GM12878 (cell line): ENCODE measurements around the gene UCN2. TPM values are rescaled to one million over a fixed set of nuclear protein-coding genes. Genes with fewer than 3 reads are reported as not detected.

Source experiments
- ATAC-seq: fragments of 200-7000 bp; cut with Tn5 transposase; 3 replicates; pipeline ENCODE4 v1.9.1; 2020; ENCODE audit warnings: mild to moderate bottlenecking, moderate library complexity
- BruUV-seq: library from RNA; stranded (reverse); fragments of 400-500 nt; replicated peaks from 2 replicates; lab custom pipeline; 2021; lab: Mats Ljungman, UMichigan
- CTCF ChIA-PET: fragments of 300-600 bp; sonication (Branson Sonifier 250); formaldehyde crosslinking; extraction: SDS; loops from one replicate; lab custom pipeline; 2021; ENCODE audit warnings: inconsistent platforms; lab: Yijun Ruan, JAX
- POLR2A ChIA-PET: fragments of 350-600 bp; formaldehyde crosslinking; extraction: SDS; loops from one replicate; lab custom pipeline; 2021; ENCODE audit warnings: inconsistent platforms; lab: Charles Lee
- RAD21 ChIA-PET: fragments of 300-600 bp; sonication (Branson Sonifier 250); formaldehyde crosslinking; loops from one replicate; lab custom pipeline; 2023; ENCODE audit warnings: antibody characterized with exemption; ENCODE audit not compliant: unreplicated experiment; lab: Charles Lee
- SMC1A ChIA-PET: fragments of 300-600 bp; sonication (Branson Sonifier 250); formaldehyde crosslinking; loops from one replicate; lab custom pipeline; 2023; ENCODE audit not compliant: unreplicated experiment, uncharacterized antibody; lab: Charles Lee
- DNase-seq: peaks from one replicate; pipeline ENCODE4 v3.0.0-alpha.2; 2011; ENCODE audit warnings: low read depth, low spot score
- FAIRE-seq: peaks from 3 replicates; lab custom pipeline; 2011; peaks lifted over from hg19 to GRCh38; lab: Jason Lieb, UNC
- H2AFZ ChIP-seq: 2 replicates; pipeline ENCODE4 v1.6.0; 2011; ENCODE audit warnings: low read depth, low read length, control low read depth; ENCODE audit not compliant: control insufficient read depth
- H3K27ac ChIP-seq: 2 replicates; pipeline ENCODE4 v1.5.1; 2011; ENCODE audit warnings: control low read depth; ENCODE audit not compliant: control insufficient read depth, insufficient read depth
- H3K27me3 ChIP-seq, 2 experiments: replicated peaks in 1 of 2; 2 replicates each; pipeline versions ENCODE4 v1.6.0 to v1.6.1; 2011; ENCODE audit warnings: low read length in 1 of 2; ENCODE audit not compliant: control insufficient read depth in 2 of 2, insufficient read depth in 2 of 2
- H3K36me3 ChIP-seq, 2 experiments: 2 replicates each; pipeline ENCODE4 v1.5.1; 2011; ENCODE audit warnings: low read length in 1 of 2; ENCODE audit not compliant: control insufficient read depth in 2 of 2, insufficient read depth in 2 of 2
- H3K4me1 ChIP-seq: 2 replicates; pipeline ENCODE4 v1.6.1; 2011; ENCODE audit warnings: mild to moderate bottlenecking, low read length, moderate library complexity, mixed read lengths; ENCODE audit not compliant: control insufficient read depth, insufficient read depth
- H3K4me2 ChIP-seq: 2 replicates; pipeline ENCODE4 v1.6.0; 2011; ENCODE audit warnings: control low read depth; ENCODE audit not compliant: control insufficient read depth, insufficient read depth
- H3K4me3 ChIP-seq: fragments of 200-600 bp; sonication (generic); 2 replicates; pipeline ENCODE4 v1.5.1; 2016
- H3K79me2 ChIP-seq: 2 replicates; pipeline ENCODE4 v1.6.0; 2011; ENCODE audit warnings: low read length; ENCODE audit not compliant: control insufficient read depth, insufficient read depth
- H3K9ac ChIP-seq: 2 replicates; pipeline ENCODE4 v1.8.0; 2011; ENCODE audit warnings: low read length, control low read depth, mixed read lengths; ENCODE audit not compliant: control insufficient read depth, insufficient read depth
- H3K9me3 ChIP-seq: replicated peaks from 3 replicates; pipeline ENCODE4 v1.5.1; 2011; ENCODE audit warnings: mild to moderate bottlenecking, low read length; ENCODE audit not compliant: control insufficient read depth, insufficient read depth
- H4K20me1 ChIP-seq: 2 replicates; pipeline ENCODE4 v1.6.0; 2011; ENCODE audit not compliant: control insufficient read depth, insufficient read depth
- BHLHE40 ChIP-seq, 2 experiments: fragments of 450-650 bp in 1 of 2; IDR thresholded peaks; 2 replicates each; pipeline ENCODE4 v1.6.1; 2011 to 2017; ENCODE audit warnings: low read depth in 2 of 2, borderline replicate concordance in 1 of 2, improper control_type of control experiment in 1 of 2, low read length in 1 of 2, mild to moderate bottlenecking in 1 of 2
- CBX5 ChIP-seq: sonication (generic); IDR thresholded peaks from 2 replicates; pipeline ENCODE4 v1.6.1; 2016; ENCODE audit warnings: low read depth, moderate library complexity, mild to moderate bottlenecking, inconsistent platforms
- CHD2 ChIP-seq: IDR thresholded peaks from 2 replicates; pipeline ENCODE4 v1.6.1; 2011; ENCODE audit warnings: low read depth, low read length, improper control_type of control experiment, borderline replicate concordance
- CHD4 ChIP-seq: fragments of 200-600 bp; sonication (generic); IDR thresholded peaks from 2 replicates; pipeline ENCODE4 v1.6.1; 2016; ENCODE audit warnings: mild to moderate bottlenecking
- ELK1 ChIP-seq: IDR thresholded peaks from 2 replicates; pipeline ENCODE4 v1.6.1; 2012; ENCODE audit warnings: low read depth, low read length, improper control_type of control experiment
- FOXK2 ChIP-seq: fragments of 450-650 bp; IDR thresholded peaks from 2 replicates; pipeline ENCODE4 v1.6.1; 2017; ENCODE audit warnings: mild to moderate bottlenecking, moderate library complexity
- HDAC2 ChIP-seq: fragments of 200-600 bp; sonication (generic); IDR thresholded peaks from 2 replicates; pipeline ENCODE4 v1.6.1; 2017
- IKZF1 ChIP-seq: fragments of 450-650 bp; conservative IDR thresholded peaks from 2 replicates; pipeline ENCODE4 v1.6.1; 2017; ENCODE audit warnings: antibody characterized with exemption, mild to moderate bottlenecking
- NFYB ChIP-seq: IDR thresholded peaks from 2 replicates; pipeline ENCODE4 v1.6.1; 2011; ENCODE audit warnings: low read depth, mild to moderate bottlenecking, low read length, improper control_type of control experiment, moderate library complexity; ENCODE audit not compliant: insufficient read depth
- NR2C2 ChIP-seq: IDR thresholded peaks from 2 replicates; pipeline ENCODE4 v1.6.1; 2011; ENCODE audit warnings: borderline replicate concordance, low read depth; ENCODE audit not compliant: control insufficient read depth, insufficient read length
- PBX3 ChIP-seq: IDR thresholded peaks from 2 replicates; pipeline ENCODE4 v1.6.1; 2011; ENCODE audit warnings: mild to moderate bottlenecking, low read depth, low read length, moderate library complexity; ENCODE audit not compliant: insufficient replicate concordance
- POU2F2 ChIP-seq: IDR thresholded peaks from 3 replicates; pipeline ENCODE4 v1.6.1; 2011; ENCODE audit warnings: low read depth, mild to moderate bottlenecking, low read length, borderline replicate concordance
- RAD51 ChIP-seq: fragments of 450-650 bp; IDR thresholded peaks from 2 replicates; pipeline ENCODE4 v1.6.1; 2016; ENCODE audit warnings: moderate library complexity, mild to moderate bottlenecking, inconsistent platforms
- RCOR1 ChIP-seq: conservative IDR thresholded peaks from 2 replicates; pipeline ENCODE4 v1.6.1; 2012; ENCODE audit warnings: low read depth, low read length, improper control_type of control experiment
- SIN3A ChIP-seq: IDR thresholded peaks from 2 replicates; pipeline ENCODE4 v1.6.1; 2012; ENCODE audit warnings: low read depth, low read length, improper control_type of control experiment
- SMAD1 ChIP-seq: fragments of 450-650 bp; IDR thresholded peaks from 2 replicates; pipeline ENCODE4 v1.6.1; 2018; ENCODE audit warnings: mild to moderate bottlenecking, low read depth; ENCODE audit not compliant: partially characterized antibody
- SMARCA5 ChIP-seq: fragments of 450-650 bp; IDR thresholded peaks from 2 replicates; pipeline ENCODE4 v1.6.1; 2017; ENCODE audit warnings: mild to moderate bottlenecking
- STAT3 ChIP-seq: IDR thresholded peaks from 2 replicates; pipeline ENCODE4 v1.6.1; 2011; ENCODE audit warnings: low read depth, low read length, improper control_type of control experiment
- TAF1 ChIP-seq: IDR thresholded peaks from 2 replicates; pipeline ENCODE4 v1.6.1; 2011; ENCODE audit warnings: mild to moderate bottlenecking, low read depth, low read length, borderline replicate concordance
- ZNF274 ChIP-seq: IDR thresholded peaks from one replicate; pipeline ENCODE4 v1.8.0; 2011; ENCODE audit not compliant: insufficient read length, insufficient read depth
- WGBS: methylation state at CpG from one replicate; pipeline ENCODE4 v1.1.6; 2016; ENCODE audit warnings: low lambda C conversion rate; ENCODE audit not compliant: insufficient replicate concordance, insufficient coverage; ENCODE audit errors: missing lambda C conversion rate; 5-methylcytosine and 5-hydroxymethylcytosine counted together
- in situ Hi-C: fragments of 300-500 bp; cut with MboI; formaldehyde crosslinking; loops from 9 replicates; pipeline ENCODE4 v1.14.3; 2018; ENCODE audit warnings: mixed read lengths
- intact Hi-C: fragments of 100-400 bp; cut with micrococcal nuclease; formaldehyde crosslinking; loops from one replicate; pipeline ENCODE4 v1.14.2; 2022; ENCODE audit not compliant: unreplicated experiment
- polyA plus RNA-seq, 11 experiments: library from polyadenylated mRNA; depleted of rRNA in 4 of 11; unstranded in 6 of 11; stranded (reverse) in 5 of 11; fragments of >200 nt; fragmentation: Nextera tagmentation in 4 of 11; fragmentation: Illumina TruSeq in 1 of 11; extraction: Ambion mirVana in 4 of 11; extraction: Trizol in 1 of 11; gene quantifications; 1 replicate in 1 of 11; 2 replicates in 10 of 11; pipeline versions ENCODE4 v1.2.1 to v1.2.3, GENCODE V29; 2011 to 2016; ENCODE audit warnings: inconsistent platforms in 2 of 11, missing spikeins in 2 of 11, low read depth in 1 of 11
- total RNA-seq, 4 experiments: library from RNA; depleted of rRNA in 3 of 4; stranded (reverse); fragments of >200 nt in 3 of 4; fragmentation: Illumina TruSeq in 1 of 4; extraction: Trizol in 1 of 4; gene quantifications; 2 replicates each; pipeline versions ENCODE4 v1.2.1 to v1.2.3, GENCODE V29; 2013 to 2021
- TF ChIP-seq, protein P1 (sequence below): fragments of 450-650 bp; IDR thresholded peaks from 2 replicates; pipeline ENCODE4 v1.6.1; 2017; ENCODE audit warnings: borderline replicate concordance

The UCN2 gene
- total and polyA plus RNA-seq, 10 of the 15 experiments (the other 5 are each of a cell fraction or from before 2014, with no cell fraction given), result 0.05 TPM; not detected in 9

GRCh38 chr3:48543271-48543866 lies 20.2 kb downstream of the UCN2 start (continued):
- TF ChIP-seq BHLHE40 (IDR thresholded peaks at IDR 0.05; ENCODE audit: borderline replicate concordance in 1 of 2, low read depth in 2 of 2, low read length in 1 of 2), result no peak
- TF ChIP-seq, all 136 proteins: peak for 0

- TF ChIP-seq NFYB (no peak), FOXK2 (no peak), SMARCA5 (no peak), ZNF274 (no peak), RAD51 (no peak), POU2F2 (no peak), HDAC2 (no peak), SMAD1 (no peak), NR2C2 (no peak), STAT3 (no peak), CHD4 (no peak), ELK1 (no peak), TAF1 (no peak), CHD2 (no peak), PBX3 (no peak), RCOR1 (no peak), SIN3A (no peak), IKZF1 (no peak), CBX5 (no peak)
- TF ChIP-seq, protein P1, sequence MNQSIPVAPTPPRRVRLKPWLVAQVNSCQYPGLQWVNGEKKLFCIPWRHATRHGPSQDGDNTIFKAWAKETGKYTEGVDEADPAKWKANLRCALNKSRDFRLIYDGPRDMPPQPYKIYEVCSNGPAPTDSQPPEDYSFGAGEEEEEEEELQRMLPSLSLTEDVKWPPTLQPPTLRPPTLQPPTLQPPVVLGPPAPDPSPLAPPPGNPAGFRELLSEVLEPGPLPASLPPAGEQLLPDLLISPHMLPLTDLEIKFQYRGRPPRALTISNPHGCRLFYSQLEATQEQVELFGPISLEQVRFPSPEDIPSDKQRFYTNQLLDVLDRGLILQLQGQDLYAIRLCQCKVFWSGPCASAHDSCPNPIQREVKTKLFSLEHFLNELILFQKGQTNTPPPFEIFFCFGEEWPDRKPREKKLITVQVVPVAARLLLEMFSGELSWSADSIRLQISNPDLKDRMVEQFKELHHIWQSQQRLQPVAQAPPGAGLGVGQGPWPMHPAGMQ, result no peak
- BruUV-seq, result no TSS peak
Observed at GRCh38 chr3:48538451-48538850, 25.1 kb downstream of the UCN2 start.

More at GRCh38 chr3:48538451-48538850, 25.1 kb downstream of the UCN2 start:
- ChIA-PET CTCF (no interaction called here), RAD21 (no interaction called here), POLR2A (no interaction called here), SMC1A (no interaction called here)
- WGBS, result 76% methylated on average over 12 of the region's 12 CpGs
- no peaks in the 10 kb centered on the region; the same call in 1 of the 2 replicates for H4K20me1 ChIP-seq
- no peak for ATAC-seq
- H3K4me2 ChIP-seq, result no peak overlapping the region
- no peak overlapping the region for H2AFZ ChIP-seq
- H3K9me3 ChIP-seq, result no peaks in the 10 kb centered on the region; the same call in 2 of the 3 replicates
- H3K9ac ChIP-seq, result no peak overlapping the region
- H3K79me2 ChIP-seq, result no peaks in the 10 kb centered on the region
- no peaks in the 10 kb centered on the region for H3K4me1 ChIP-seq
- DNase-seq, result no peak
- in situ Hi-C loops (no loop called here), intact Hi-C loops (no loop called here)
- H3K4me3 ChIP-seq, result no peak overlapping the region
- H3K27ac ChIP-seq, result no peak overlapping the region
- peaks cover 3 to 30% of the 10 kb centered on the region in 2 experiments; a peak in 2 of 4 replicates for H3K36me3 ChIP-seq
- FAIRE-seq, result no peak
- no peaks in the 10 kb centered on the region for H3K27me3 ChIP-seq
